ENCODE data around the gene CFAP58.

DNA sequence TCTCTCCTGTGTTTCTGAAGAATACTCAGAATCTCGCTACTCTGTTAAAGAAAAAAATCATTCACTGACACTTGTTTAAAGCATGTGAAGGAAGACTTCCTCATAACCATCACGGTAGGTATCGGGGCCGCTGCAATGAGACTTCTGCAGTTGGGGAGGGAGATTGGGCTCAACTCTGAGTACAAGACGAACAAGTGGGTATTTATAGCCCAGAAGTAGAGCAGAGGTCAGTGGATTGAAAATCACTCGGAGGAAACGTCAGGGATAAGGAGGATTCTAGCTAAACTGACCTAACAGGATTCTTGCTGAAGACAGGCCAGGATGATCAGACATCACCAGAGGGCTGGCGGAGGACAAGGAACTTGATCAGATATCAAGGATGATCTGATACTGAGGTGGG is 48.7 kb upstream of the CFAP58 start:
- TF ChIP-seq, protein P1, sequence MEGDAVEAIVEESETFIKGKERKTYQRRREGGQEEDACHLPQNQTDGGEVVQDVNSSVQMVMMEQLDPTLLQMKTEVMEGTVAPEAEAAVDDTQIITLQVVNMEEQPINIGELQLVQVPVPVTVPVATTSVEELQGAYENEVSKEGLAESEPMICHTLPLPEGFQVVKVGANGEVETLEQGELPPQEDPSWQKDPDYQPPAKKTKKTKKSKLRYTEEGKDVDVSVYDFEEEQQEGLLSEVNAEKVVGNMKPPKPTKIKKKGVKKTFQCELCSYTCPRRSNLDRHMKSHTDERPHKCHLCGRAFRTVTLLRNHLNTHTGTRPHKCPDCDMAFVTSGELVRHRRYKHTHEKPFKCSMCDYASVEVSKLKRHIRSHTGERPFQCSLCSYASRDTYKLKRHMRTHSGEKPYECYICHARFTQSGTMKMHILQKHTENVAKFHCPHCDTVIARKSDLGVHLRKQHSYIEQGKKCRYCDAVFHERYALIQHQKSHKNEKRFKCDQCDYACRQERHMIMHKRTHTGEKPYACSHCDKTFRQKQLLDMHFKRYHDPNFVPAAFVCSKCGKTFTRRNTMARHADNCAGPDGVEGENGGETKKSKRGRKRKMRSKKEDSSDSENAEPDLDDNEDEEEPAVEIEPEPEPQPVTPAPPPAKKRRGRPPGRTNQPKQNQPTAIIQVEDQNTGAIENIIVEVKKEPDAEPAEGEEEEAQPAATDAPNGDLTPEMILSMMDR (IDR thresholded peaks at IDR 0.05): no peak
- TF ChIP-seq ZFX (IDR thresholded peaks at IDR 0.05; ENCODE audit: borderline replicate concordance): no peak
